Measurements from ENCODE around the gene ELP1. TPM values are rescaled to one million over a fixed set of nuclear protein-coding genes. Genes with fewer than 3 reads are reported as not detected.
"Not testable (repeated sequence)": the region's sequence is repeated elsewhere in the genome, so short reads cannot be mapped to it uniquely, and the experiment has no call there.

Gene ELP1, protein sequence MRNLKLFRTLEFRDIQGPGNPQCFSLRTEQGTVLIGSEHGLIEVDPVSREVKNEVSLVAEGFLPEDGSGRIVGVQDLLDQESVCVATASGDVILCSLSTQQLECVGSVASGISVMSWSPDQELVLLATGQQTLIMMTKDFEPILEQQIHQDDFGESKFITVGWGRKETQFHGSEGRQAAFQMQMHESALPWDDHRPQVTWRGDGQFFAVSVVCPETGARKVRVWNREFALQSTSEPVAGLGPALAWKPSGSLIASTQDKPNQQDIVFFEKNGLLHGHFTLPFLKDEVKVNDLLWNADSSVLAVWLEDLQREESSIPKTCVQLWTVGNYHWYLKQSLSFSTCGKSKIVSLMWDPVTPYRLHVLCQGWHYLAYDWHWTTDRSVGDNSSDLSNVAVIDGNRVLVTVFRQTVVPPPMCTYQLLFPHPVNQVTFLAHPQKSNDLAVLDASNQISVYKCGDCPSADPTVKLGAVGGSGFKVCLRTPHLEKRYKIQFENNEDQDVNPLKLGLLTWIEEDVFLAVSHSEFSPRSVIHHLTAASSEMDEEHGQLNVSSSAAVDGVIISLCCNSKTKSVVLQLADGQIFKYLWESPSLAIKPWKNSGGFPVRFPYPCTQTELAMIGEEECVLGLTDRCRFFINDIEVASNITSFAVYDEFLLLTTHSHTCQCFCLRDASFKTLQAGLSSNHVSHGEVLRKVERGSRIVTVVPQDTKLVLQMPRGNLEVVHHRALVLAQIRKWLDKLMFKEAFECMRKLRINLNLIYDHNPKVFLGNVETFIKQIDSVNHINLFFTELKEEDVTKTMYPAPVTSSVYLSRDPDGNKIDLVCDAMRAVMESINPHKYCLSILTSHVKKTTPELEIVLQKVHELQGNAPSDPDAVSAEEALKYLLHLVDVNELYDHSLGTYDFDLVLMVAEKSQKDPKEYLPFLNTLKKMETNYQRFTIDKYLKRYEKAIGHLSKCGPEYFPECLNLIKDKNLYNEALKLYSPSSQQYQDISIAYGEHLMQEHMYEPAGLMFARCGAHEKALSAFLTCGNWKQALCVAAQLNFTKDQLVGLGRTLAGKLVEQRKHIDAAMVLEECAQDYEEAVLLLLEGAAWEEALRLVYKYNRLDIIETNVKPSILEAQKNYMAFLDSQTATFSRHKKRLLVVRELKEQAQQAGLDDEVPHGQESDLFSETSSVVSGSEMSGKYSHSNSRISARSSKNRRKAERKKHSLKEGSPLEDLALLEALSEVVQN (N-terminal part only)
- polyA plus RNA-seq (ENCODE audit: insufficient read length in 12 of 12), result 10 to 100 TPM in 11 of 12 donors, not detected in 1; 20.2 to 45.0 (median 32.8) TPM
- long read RNA-seq, donor 1, result 0 reads
- long read RNA-seq, donor 2, full-length matches to known transcripts, result 3 of 3 reads
- long read RNA-seq, donor 2, partial matches to known transcripts, result 0 of 3 reads
- long read RNA-seq, donor 2, other reads (novel, unspliced or antisense), result 0 of 3 reads
- long read RNA-seq, donor 3, result 0 reads
- long read RNA-seq, donor 4, full-length matches to known transcripts, result 1 of 1 reads
- long read RNA-seq, donor 4, partial matches to known transcripts, result 0 of 1 reads
- long read RNA-seq, donor 4, other reads (novel, unspliced or antisense), result 0 of 1 reads
- long read RNA-seq, donor 5, result 0 reads
- long read RNA-seq, donor 6, result 0 reads
- long read RNA-seq, donor 7, result 0 reads
- long read RNA-seq, donor 8, full-length matches to known transcripts, result 1 of 1 reads
- long read RNA-seq, donor 8, partial matches to known transcripts, result 0 of 1 reads
- long read RNA-seq, donor 8, other reads (novel, unspliced or antisense), result 0 of 1 reads
- long read RNA-seq, donor 9, result 0 reads
- long read RNA-seq, donor 10, full-length matches to known transcripts, result 1 of 1 reads
- long read RNA-seq, donor 10, partial matches to known transcripts, result 0 of 1 reads
- long read RNA-seq, donor 10, other reads (novel, unspliced or antisense), result 0 of 1 reads
- long read RNA-seq, donor 11, result 0 reads

DNA sequence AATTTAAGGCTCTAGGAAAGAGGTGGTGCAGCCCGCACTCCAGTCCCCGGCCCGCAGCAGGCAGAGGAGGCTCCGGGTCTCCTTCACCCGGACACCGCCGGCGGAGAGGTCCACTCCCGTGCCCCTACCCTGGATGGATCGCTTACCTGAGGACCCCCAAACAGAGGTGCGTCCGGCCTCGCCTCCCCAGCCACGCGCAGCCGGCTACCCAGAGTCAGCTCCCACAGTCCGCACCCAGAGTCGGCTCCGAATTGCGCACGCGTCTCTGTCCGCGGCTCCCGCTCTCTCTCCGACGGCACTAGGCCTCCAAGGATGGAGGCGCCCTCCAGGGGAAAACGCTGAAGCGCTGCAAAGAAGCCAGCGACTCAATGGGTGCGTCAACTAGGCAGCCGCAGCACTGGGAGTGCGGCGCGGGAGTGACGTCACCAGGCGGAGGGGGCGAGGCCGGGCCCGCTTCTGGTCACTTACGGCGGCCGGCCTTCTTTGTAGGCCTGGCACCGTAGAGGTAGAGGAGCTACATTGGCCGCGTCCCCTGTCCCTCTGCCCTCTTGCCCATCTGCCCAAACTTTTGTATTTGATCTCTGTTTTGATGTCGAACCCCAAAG, at the start of gene ELP1:
Gene ELP1 (minus strand): TSS at position 407 of the 605 bp plus-strand sequence. CDS start 2,978 bp downstream, outside the sequence.
- peak; percentile 91 for DNase-seq

- DNase-seq, result no peak
Measured at GRCh38 chr9:108980893-108981292, 47.0 kb upstream of the ELP1 start.

DNA sequence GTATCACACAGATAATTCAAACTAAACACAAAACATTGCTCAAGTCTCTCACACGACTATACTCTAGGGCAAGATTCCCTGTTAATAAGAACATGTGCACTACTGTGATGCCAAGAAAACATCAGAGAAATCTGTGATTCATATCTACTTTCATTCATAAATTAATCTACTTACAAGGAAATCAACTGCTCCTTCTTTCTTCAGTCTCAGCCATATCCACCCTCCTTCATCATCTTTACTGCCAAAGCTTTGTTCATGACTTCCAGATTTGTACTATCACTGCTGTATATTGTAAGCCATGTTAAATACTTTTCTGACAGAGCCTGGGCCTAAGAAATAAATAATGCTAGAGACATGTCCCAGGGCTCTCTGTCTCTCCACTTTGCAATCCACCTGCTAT, 44.3 kb upstream of the ELP1 start:
- peak; percentile 22 for DNase-seq

- no peak for DNase-seq
Measured at GRCh38 chr9:108973895-108974294, 40.0 kb upstream of the ELP1 start.

- peak; percentile 7 for DNase-seq
Measured at GRCh38 chr9:108972626-108973209, 38.8 kb upstream of the ELP1 start.

DNA sequence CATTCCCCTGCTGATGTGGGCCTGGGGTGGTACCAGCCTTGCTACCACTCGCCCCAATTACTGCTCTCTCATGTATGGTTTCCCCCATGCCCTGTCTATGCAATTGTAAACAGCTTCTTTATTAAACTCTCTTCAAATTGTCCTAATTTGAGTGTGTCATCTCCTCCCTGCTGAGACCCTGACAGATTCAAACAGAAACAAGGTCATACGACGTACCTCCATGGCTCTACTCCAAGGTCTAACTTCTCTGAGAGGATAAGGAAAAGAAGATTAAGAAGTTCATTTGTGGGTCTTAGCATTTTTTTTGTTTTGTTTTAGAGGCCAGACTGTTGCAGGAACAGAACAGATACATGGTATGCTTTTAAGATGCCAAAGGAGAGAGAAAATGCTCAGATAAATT, 38.3 kb upstream of the ELP1 start:
- no peak for DNase-seq

DNA sequence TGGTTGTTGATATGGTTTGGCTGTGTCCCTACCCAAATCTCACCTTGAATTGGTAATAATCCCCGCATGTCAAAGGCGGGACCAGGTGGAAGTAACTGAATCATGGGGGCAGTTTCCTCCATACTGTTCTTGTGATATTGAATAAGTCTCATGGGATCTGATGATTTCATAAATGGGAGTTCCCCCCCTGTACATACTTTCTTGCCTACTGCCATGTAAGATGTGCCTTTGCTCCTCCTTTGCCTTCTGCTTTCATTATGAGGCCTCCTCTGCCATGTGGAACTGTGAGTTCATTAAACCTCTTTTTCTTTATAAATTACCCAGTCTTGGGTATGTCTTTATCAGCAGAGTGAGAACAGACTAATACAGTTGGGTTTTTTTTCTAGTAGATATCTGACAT, 37.5 kb upstream of the ELP1 start:
- not testable (repeated sequence) for DNase-seq

DNA sequence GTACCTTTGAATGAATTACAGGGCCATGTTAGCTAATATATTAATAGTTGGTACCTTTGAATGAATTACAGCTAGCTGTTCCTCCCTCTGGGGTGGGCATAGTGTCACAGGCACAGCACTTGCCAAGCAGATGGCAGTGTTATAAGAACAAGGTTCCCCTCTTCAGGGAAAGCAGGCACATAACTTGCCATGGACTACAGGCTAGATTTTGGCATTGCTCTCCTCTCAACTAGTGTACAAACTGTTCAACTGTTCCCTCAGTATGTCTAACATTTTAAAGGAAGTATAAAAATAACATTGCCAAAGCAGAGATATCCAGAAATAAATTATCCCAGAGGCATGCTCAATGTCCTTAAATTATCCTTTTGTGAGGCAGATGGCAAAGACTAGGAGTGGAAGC, 34.0 kb upstream of the ELP1 start:
- no peak for DNase-seq

DNA sequence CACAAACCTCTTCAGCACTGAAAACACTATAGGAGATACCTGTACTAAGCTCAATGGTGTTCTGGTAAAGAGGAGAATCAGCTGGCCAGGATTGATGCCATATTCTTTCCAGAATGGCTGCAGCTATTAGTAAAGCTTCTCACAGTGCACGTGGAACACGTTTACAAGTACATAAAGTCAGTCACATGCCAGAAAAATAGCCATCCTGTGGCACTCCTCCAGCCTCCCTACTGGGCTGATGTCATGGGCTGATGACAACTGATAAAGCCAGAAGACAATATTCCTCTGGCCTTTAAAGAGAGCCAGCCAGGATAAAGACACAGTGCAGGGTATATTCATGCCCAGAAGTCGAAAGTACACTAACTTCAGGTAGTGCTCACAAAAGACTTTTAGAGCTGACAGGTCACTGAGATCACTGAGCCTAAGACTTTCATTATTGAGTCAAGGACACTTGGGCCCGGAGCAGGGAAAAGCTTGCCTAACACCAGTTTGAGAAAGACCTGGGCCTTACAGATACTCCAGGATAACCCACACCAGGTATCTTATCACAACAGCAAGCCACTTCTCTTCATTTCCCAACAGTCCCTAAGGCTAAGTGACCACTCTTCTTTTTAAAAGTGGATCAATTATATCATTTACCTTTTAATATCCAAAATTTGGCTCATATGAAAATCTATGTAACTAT, 29.7 kb upstream of the ELP1 start:
- no peak for DNase-seq

- DNase-seq, result no peak
Measured at GRCh38 chr9:108961151-108961550, 27.2 kb upstream of the ELP1 start.

DNA sequence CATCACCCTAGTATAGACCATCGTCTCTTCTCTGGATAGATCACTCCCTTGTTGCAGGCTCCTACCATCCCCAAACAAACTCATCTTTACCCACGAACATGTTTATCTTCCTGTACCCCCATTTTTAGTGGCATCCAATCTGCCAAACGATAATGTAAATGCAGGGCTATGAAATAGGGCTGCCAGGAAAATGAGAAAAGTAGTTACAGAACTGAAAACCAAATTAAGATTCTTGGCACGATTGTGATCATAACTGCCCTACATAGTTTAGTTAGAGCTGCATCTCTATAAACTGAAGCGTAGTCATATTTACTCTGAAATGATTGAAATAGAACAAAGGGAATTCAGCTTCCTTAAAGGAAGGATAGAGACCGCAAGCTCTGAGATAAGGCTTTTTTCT, 26.4 kb upstream of the ELP1 start:
- no peak for DNase-seq

DNA sequence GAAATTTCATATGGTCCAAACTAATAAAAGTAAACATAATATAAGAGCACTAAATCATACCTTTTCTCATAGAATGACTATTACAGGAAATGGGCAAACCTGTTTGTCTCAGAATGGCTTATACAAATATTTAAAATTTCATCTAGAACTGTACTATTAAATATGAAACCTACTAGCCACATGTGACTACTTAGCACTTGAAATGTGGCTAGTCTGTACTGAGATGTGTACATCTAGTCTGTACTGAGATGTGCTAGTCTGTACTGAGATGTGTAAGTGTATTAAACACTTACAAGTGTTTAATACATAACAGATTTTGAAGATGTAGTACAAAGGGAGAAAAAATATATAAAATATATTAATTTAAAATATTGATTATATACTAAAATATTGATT, 22.7 kb upstream of the ELP1 start:
- no peak for DNase-seq

GRCh38 chr9:108956022-108956630, 22.2 kb upstream of the ELP1 start:
- no peak for DNase-seq

DNA sequence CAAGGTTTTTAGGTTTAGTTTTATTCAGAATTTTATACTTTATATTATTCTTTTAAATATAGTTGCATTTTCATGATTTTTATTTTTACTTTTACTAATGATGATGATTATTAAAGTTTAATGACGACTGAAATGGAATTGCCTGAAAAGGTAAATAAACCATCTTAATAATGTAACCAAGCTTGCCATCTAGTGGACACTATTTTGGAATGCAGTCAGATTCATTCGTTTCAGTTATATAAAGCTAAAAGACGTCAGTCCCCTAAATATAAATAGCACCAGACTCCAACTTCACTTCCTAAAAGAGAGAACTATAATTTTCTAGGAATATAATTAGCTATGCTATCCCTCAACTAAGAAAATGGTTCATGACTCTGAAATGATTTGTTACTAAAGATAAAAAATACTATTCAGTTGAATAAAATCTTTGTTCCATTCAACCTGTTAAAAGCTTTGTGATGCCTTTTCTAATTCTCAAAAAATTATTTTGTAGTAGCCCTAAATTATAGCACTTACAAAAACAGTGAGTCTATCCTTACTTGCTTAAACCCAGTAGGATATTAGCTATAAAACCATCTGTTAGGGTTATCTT, 20.2 kb upstream of the ELP1 start:
- peak; percentile 58 for DNase-seq

DNA sequence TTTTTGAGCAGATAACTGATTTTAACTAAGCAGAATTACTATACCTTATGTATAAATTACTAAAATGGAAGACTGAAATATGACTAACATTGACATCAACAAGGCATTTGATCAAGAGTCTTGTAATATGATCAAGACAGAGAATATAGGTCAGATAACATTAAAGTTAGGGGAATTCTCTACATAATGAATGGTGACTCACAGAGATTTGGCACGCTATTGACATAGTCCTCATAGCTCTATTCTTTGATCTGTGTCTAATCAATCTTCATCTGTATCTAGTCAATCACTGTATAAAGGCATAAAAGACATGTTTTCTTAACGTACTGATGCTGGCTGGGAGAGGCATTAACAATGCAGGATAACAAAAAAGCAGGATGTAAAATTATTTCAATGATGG, 17.7 kb upstream of the ELP1 start:
- no peak for DNase-seq

- no peak for DNase-seq
Measured at GRCh38 chr9:108950168-108950567, 16.2 kb upstream of the ELP1 start.

DNA sequence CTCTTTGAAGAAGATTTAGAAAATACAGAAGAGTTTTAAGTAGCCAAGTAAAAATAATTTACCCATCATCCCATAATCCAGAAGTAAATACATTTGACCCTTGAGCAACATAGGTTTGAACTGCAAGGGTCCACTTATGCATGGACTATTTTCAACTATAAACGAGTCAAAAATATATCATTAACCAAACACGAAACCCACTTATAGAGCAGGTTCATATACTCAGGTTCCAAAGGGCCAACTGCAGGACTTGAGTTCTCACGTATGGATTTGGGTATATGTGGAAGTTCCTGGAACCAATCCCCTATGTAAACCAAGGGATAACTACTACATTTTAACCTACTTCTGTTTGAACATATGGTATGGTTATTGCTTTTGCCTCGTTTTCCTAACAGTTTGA, 6.1 kb upstream of the ELP1 start:
- DNase-seq, result no peak

Data from muscle of arm (tissue), 14 donors.